ENCODE results near the gene KRTAP1-3.

Gene KRTAP1-3

GRCh38 chr17:41013606-41014005, 21.1 kb downstream of the KRTAP1-3 start:
- Histone ChIP-seq H3K4me3 (ENCODE audit: severe bottlenecking) (no peak overlapping the region), H3K36me3 (ENCODE audit: low read depth) (no peaks in the 10 kb centered on the region), H3K4me1 (ENCODE audit: insufficient read depth, poor library complexity, severe bottlenecking) (peaks cover 11% of the 10 kb centered on the region), H3K9me3 (ENCODE audit: severe bottlenecking) (no peaks in the 10 kb centered on the region), H3K27ac (ENCODE audit: poor library complexity, severe bottlenecking) (no peak overlapping the region), H3K27me3 (ENCODE audit: insufficient read depth, poor library complexity, severe bottlenecking) (no peaks in the 10 kb centered on the region)
- no peak for TF ChIP-seq CTCF (IDR thresholded peaks at IDR 0.05; ENCODE audit: poor library complexity, severe bottlenecking)
- no peak for DNase-seq (ENCODE audit: low spot score)
- ATAC-seq (ENCODE audit: low read depth), result no peak

GRCh38 chr17:41013181-41013580, 21.5 kb downstream of the KRTAP1-3 start:
- Histone ChIP-seq H3K4me3 (ENCODE audit: severe bottlenecking) (no peak overlapping the region), H3K36me3 (ENCODE audit: low read depth) (no peaks in the 10 kb centered on the region), H3K9me3 (ENCODE audit: severe bottlenecking) (no peaks in the 10 kb centered on the region), H3K4me1 (ENCODE audit: insufficient read depth, poor library complexity, severe bottlenecking) (peaks cover 11% of the 10 kb centered on the region), H3K27me3 (ENCODE audit: insufficient read depth, poor library complexity, severe bottlenecking) (no peaks in the 10 kb centered on the region), H3K27ac (ENCODE audit: poor library complexity, severe bottlenecking) (no peak overlapping the region)
- DNase-seq (ENCODE audit: low spot score) (no peak), ATAC-seq (ENCODE audit: low read depth) (no peak)
- TF ChIP-seq CTCF (IDR thresholded peaks at IDR 0.05; ENCODE audit: poor library complexity, severe bottlenecking), result no peak

GRCh38 chr17:41012326-41013120, 22.2 kb downstream of the KRTAP1-3 start:
- ATAC-seq (ENCODE audit: low read depth) (no peak), DNase-seq (ENCODE audit: low spot score) (no peak)
- Histone ChIP-seq H3K4me3 (ENCODE audit: severe bottlenecking) (no peak overlapping the region), H3K36me3 (ENCODE audit: low read depth) (no peaks in the 10 kb centered on the region), H3K9me3 (ENCODE audit: severe bottlenecking) (no peaks in the 10 kb centered on the region), H3K27me3 (ENCODE audit: insufficient read depth, poor library complexity, severe bottlenecking) (no peaks in the 10 kb centered on the region), H3K27ac (ENCODE audit: poor library complexity, severe bottlenecking) (no peak overlapping the region), H3K4me1 (ENCODE audit: insufficient read depth, poor library complexity, severe bottlenecking) (peaks cover 11% of the 10 kb centered on the region)
- TF ChIP-seq CTCF (IDR thresholded peaks at IDR 0.05; ENCODE audit: poor library complexity, severe bottlenecking), result no peak

- no peaks in the 10 kb centered on the region for H3K36me3 ChIP-seq (ENCODE audit: low read depth)
- no peak for TF ChIP-seq CTCF (IDR thresholded peaks at IDR 0.05; ENCODE audit: poor library complexity, severe bottlenecking)
- no peak overlapping the region for H3K4me3 ChIP-seq (ENCODE audit: severe bottlenecking)
- no peaks in the 10 kb centered on the region for H3K27me3 ChIP-seq (ENCODE audit: insufficient read depth, poor library complexity, severe bottlenecking)
- ATAC-seq (ENCODE audit: low read depth) (no peak), DNase-seq (ENCODE audit: low spot score) (no peak)
- no peak overlapping the region for H3K27ac ChIP-seq (ENCODE audit: poor library complexity, severe bottlenecking)
- H3K4me1 ChIP-seq (ENCODE audit: insufficient read depth, poor library complexity, severe bottlenecking), result peaks cover 11% of the 10 kb centered on the region
- no peaks in the 10 kb centered on the region for H3K9me3 ChIP-seq (ENCODE audit: severe bottlenecking)
Observed at GRCh38 chr17:41010441-41010840, 24.2 kb downstream of the KRTAP1-3 start.

- DNase-seq (ENCODE audit: low spot score) (no peak), ATAC-seq (ENCODE audit: low read depth) (no peak)
- Histone ChIP-seq H3K4me1 (ENCODE audit: insufficient read depth, poor library complexity, severe bottlenecking) (peaks cover 11% of the 10 kb centered on the region), H3K27me3 (ENCODE audit: insufficient read depth, poor library complexity, severe bottlenecking) (no peaks in the 10 kb centered on the region), H3K27ac (ENCODE audit: poor library complexity, severe bottlenecking) (no peak overlapping the region), H3K36me3 (ENCODE audit: low read depth) (no peaks in the 10 kb centered on the region), H3K9me3 (ENCODE audit: severe bottlenecking) (no peaks in the 10 kb centered on the region), H3K4me3 (ENCODE audit: severe bottlenecking) (no peak overlapping the region)
- no peak for TF ChIP-seq CTCF (IDR thresholded peaks at IDR 0.05; ENCODE audit: poor library complexity, severe bottlenecking)
Observed at GRCh38 chr17:41009936-41010335, 24.7 kb downstream of the KRTAP1-3 start.
